ENCODE data around the gene ST7L.
"Not testable (repeated sequence)": the region's sequence is repeated elsewhere in the genome, so short reads cannot be mapped to it uniquely, and the experiment has no call there.

Gene ST7L

DNA sequence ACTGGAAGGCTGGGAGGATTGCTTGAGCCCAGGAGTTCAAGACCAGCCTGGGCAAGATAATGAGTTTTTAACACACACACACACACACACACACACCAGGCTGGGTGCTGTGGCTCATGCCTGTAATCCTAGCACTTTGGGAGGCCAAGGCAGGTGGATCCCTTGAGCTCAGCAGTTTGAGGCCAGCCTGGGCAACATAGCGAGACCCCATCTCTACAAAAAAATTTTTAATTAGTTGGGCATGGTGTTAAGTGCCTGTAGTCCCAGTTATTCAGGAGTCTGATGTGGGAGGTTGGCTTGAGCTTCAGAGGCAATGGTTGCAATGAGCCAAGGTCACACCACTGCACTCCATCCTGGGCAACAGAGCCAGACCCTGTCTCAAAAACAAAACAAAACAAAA is 132.9 kb downstream of the ST7L start:
- not testable (repeated sequence) for DNase-seq

DNA sequence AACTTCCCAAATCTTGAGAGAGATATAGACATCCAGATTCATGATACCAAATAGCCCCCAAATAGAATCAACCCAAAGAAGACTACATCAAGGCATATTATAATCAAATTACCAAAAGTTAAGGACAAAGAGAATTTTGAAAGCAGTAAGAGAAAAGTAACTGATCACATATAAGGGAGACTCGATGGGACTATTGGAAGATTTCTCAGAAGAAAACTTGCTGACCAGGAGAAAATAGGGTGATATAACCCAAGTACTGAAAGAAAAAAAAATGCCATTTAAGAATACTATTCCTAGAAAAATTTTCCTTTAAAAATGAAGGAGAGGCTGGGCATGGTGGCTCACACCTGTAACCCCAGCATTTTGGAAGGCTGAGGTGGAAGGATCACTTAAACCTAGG is 140.6 kb downstream of the ST7L start:
- no peak for DNase-seq

DNA sequence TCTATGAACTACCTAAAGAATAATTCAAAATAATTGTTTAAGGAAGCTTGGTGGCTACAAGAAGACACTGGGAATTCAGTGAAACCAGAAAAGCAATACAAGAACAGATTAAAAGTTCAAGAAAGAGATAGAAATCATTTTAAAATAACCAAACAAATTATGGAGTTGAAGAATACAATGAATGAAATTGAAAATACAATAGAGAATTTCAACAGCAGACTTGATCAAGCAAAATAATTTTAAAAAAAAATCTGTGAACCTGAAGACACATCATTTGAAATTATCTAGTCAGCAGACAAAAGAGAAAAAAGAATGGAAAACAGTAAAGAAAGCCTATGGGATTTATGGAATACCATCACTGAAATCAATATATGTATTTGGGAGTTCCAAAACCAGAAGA is 141.4 kb downstream of the ST7L start:
- DNase-seq, result no peak

Measured in activated naive CD4-positive, alpha-beta T cell treated with Interleukin-2 at 50 U/mL for 16 hours (primary cell).